ENCODE data around the gene ZNF598. TPM values are rescaled to one million over a fixed set of nuclear protein-coding genes. Genes with fewer than 3 reads are reported as not detected.

Gene ZNF598
- polyA plus RNA-seq, 1 donor from 2014 or later, result 22.1 TPM

DNA sequence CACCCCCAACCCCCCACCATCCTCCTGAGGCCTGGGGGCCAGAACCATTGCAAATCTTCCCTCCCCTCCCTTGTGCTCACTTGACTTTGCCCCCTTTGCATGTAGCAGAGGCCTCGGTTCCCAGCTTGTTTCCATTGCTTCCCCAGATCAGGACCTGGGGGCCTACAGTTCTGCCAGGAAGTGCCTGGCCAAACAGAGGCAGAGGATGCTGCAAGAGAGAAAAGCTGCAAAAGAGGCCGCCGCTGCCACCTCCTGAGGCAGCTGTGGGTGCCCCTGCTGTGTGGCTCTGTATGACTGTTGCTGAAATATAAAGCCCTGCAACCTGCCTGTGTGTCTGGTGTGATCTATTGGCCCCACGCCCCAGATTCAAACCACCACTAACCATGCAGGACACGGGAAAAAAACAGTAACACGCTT, 48.0 kb downstream of the ZNF598 start:
- no peaks in the 10 kb centered on the region for H3K27me3 ChIP-seq (ENCODE audit: insufficient read depth, low read depth, low read length)
- H3K9me2 ChIP-seq (ENCODE audit: insufficient read depth, low read length), result no peaks in the 10 kb centered on the region
- no peak overlapping the region for H3K27ac ChIP-seq (ENCODE audit: low read length)
- peaks cover 19% of the 10 kb centered on the region for H3K79me2 ChIP-seq (replicated peaks; ENCODE audit: insufficient read depth, low read length)
- no peaks in the 10 kb centered on the region for H4K20me1 ChIP-seq (ENCODE audit: insufficient read depth)
- no peak overlapping the region for H3K4me3 ChIP-seq (ENCODE audit: low read length)
- H3K36me3 ChIP-seq (ENCODE audit: insufficient read depth, low read length), result no peaks in the 10 kb centered on the region
- no peak overlapping the region for H2AFZ ChIP-seq (ENCODE audit: low read depth, low read length)
- no peaks in the 10 kb centered on the region for H3F3A ChIP-seq (ENCODE audit: insufficient read depth, low read length, poor library complexity, severe bottlenecking)
- H3K4me2 ChIP-seq (ENCODE audit: low read length), result no peak overlapping the region
- no peak overlapping the region for H3K9ac ChIP-seq (ENCODE audit: low read length)
- no peak for TF ChIP-seq TAF1 (IDR thresholded peaks at IDR 0.05; ENCODE audit: low read depth)
- TF ChIP-seq, protein P1, sequence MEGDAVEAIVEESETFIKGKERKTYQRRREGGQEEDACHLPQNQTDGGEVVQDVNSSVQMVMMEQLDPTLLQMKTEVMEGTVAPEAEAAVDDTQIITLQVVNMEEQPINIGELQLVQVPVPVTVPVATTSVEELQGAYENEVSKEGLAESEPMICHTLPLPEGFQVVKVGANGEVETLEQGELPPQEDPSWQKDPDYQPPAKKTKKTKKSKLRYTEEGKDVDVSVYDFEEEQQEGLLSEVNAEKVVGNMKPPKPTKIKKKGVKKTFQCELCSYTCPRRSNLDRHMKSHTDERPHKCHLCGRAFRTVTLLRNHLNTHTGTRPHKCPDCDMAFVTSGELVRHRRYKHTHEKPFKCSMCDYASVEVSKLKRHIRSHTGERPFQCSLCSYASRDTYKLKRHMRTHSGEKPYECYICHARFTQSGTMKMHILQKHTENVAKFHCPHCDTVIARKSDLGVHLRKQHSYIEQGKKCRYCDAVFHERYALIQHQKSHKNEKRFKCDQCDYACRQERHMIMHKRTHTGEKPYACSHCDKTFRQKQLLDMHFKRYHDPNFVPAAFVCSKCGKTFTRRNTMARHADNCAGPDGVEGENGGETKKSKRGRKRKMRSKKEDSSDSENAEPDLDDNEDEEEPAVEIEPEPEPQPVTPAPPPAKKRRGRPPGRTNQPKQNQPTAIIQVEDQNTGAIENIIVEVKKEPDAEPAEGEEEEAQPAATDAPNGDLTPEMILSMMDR (IDR thresholded peaks at IDR 0.05; ENCODE audit: poor library complexity, severe bottlenecking), result no peak
- TF ChIP-seq EZH2 (IDR thresholded peaks at IDR 0.05; ENCODE audit: borderline replicate concordance, insufficient read depth, low read length, poor library complexity, severe bottlenecking), result no peak
- TF ChIP-seq, protein P2, sequence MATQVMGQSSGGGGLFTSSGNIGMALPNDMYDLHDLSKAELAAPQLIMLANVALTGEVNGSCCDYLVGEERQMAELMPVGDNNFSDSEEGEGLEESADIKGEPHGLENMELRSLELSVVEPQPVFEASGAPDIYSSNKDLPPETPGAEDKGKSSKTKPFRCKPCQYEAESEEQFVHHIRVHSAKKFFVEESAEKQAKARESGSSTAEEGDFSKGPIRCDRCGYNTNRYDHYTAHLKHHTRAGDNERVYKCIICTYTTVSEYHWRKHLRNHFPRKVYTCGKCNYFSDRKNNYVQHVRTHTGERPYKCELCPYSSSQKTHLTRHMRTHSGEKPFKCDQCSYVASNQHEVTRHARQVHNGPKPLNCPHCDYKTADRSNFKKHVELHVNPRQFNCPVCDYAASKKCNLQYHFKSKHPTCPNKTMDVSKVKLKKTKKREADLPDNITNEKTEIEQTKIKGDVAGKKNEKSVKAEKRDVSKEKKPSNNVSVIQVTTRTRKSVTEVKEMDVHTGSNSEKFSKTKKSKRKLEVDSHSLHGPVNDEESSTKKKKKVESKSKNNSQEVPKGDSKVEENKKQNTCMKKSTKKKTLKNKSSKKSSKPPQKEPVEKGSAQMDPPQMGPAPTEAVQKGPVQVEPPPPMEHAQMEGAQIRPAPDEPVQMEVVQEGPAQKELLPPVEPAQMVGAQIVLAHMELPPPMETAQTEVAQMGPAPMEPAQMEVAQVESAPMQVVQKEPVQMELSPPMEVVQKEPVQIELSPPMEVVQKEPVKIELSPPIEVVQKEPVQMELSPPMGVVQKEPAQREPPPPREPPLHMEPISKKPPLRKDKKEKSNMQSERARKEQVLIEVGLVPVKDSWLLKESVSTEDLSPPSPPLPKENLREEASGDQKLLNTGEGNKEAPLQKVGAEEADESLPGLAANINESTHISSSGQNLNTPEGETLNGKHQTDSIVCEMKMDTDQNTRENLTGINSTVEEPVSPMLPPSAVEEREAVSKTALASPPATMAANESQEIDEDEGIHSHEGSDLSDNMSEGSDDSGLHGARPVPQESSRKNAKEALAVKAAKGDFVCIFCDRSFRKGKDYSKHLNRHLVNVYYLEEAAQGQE (IDR thresholded peaks at IDR 0.05; ENCODE audit: borderline replicate concordance), result no peak
- TF ChIP-seq RAD21 (conservative IDR thresholded peaks at IDR 0.05), result no peak
- no peak for TF ChIP-seq POLR2AphosphoS5 (IDR thresholded peaks at IDR 0.05)
- TF ChIP-seq EP300 (conservative IDR thresholded peaks at IDR 0.05; ENCODE audit: poor library complexity, severe bottlenecking), result no peak
- H3K9me3 ChIP-seq (ENCODE audit: low read length), result no peaks in the 10 kb centered on the region

DNA sequence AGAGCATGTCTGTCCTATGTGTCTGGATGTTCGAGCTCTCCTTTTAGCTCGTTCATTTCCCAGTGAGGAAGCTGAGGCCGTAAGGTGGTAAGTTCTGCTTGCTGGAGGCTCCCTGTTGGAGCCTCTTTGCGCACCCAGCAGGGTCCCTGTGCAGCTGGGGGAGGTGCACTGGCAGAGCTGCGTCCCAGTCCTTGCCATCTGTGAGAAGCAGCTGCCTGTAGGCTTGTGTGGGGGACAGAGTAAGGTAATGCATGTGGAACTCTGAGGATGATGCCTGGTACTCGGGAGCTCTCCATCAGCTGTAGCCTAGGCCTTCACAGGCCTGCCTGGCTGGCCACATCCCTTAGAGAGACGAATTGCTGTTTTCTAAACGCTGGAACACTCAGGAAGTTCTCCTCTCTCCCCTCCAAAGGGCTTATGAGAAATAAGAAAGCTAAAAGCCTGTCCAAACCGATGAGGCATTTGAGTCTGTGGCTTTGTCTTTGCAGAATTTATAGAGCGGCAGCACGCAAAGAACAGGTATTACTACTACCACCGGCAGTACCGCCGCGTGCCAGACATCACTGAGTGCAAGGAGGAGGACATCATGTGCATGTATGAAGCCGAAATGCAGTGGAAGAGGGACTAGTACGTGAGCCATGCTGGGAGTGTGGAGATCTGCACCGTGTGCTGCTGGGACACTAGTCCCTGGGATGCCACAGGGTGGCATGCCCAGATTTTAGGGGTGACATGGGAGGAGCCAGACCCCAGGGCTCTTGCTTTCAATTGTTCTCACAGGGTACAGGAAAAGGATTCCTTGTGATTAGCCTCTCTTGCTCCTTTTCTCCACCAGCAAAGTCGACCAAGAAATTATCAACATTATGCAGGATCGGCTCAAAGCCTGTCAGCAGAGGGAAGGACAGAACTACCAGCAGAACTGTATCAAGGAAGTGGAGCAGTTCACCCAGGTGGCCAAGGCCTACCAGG, 48.7 kb downstream of the ZNF598 start:
- Histone ChIP-seq H3K4me3 (ENCODE audit: low read length) (peak overlapping the region; percentile 97), H3K9me2 (ENCODE audit: insufficient read depth, low read length) (no peaks in the 10 kb centered on the region), H3K9ac (ENCODE audit: low read length) (peak overlapping the region; percentile 96), H2AFZ (ENCODE audit: low read depth, low read length) (no peak overlapping the region), H3K36me3 (ENCODE audit: insufficient read depth, low read length) (no peaks in the 10 kb centered on the region), H3F3A (ENCODE audit: insufficient read depth, low read length, poor library complexity, severe bottlenecking) (no peaks in the 10 kb centered on the region), H3K4me2 (ENCODE audit: low read length) (no peak overlapping the region), H4K20me1 (ENCODE audit: insufficient read depth) (no peaks in the 10 kb centered on the region), H3K79me2 (replicated peaks; ENCODE audit: insufficient read depth, low read length) (peaks cover 18% of the 10 kb centered on the region), H3K27ac (ENCODE audit: low read length) (no peak overlapping the region), H3K27me3 (ENCODE audit: insufficient read depth, low read depth, low read length) (no peaks in the 10 kb centered on the region), H3K9me3 (ENCODE audit: low read length) (no peaks in the 10 kb centered on the region)
- TF ChIP-seq EP300 (conservative IDR thresholded peaks at IDR 0.05; ENCODE audit: poor library complexity, severe bottlenecking) (no peak), TAF1 (IDR thresholded peaks at IDR 0.05; ENCODE audit: low read depth) (no peak), SMC3 (conservative IDR thresholded peaks at IDR 0.05; ENCODE audit: poor library complexity) (no peak), POLR2AphosphoS5 (IDR thresholded peaks at IDR 0.05) (no peak)
